HepG2 (cell line): Measurements from ENCODE around the gene MOCS1. TPM values are rescaled to one million over a fixed set of nuclear protein-coding genes. Genes with fewer than 3 reads are reported as not detected.

Source experiments
- ATAC-seq: fragments of 200-7000 bp; cut with Tn5 transposase; 3 replicates; pipeline ENCODE4 v1.9.1; 2020; ENCODE audit warnings: mild to moderate bottlenecking, moderate library complexity
- BruUV-seq: library from RNA; stranded (reverse); fragments of 400-500 nt; replicated peaks from 2 replicates; lab custom pipeline; 2021; lab: Mats Ljungman, UMichigan
- CTCF ChIA-PET: fragments of 300-600 bp; formaldehyde crosslinking; extraction: SDS; loops from one replicate; lab custom pipeline; 2021; ENCODE audit warnings: low total read pairs, inconsistent platforms, low intra/inter-chr PET ratio; lab: Yijun Ruan, JAX
- POLR2A ChIA-PET: fragments of 350-600 bp; sonication (Branson Sonifier 250); formaldehyde crosslinking; loops from one replicate; lab custom pipeline; 2020; ENCODE audit warnings: antibody characterized with exemption, inconsistent platforms; lab: Yijun Ruan, JAX
- DNase-seq: peaks from one replicate; pipeline ENCODE4 v3.0.0-alpha.2; 2015; ENCODE audit warnings: low spot score
- FAIRE-seq: peaks from 3 replicates; lab custom pipeline; 2011; peaks lifted over from hg19 to GRCh38; lab: Jason Lieb, UNC
- H2AFZ ChIP-seq: one replicate; pipeline ENCODE4 v1.6.1; 2011; ENCODE audit warnings: low read length, inconsistent platforms
- H3K27ac ChIP-seq: fragments of 300-600 bp; 3 replicates; pipeline ENCODE4 v1.8.0; 2011; ENCODE audit warnings: mixed run types, mild to moderate bottlenecking, mixed read lengths, low read length, inconsistent platforms; ENCODE audit not compliant: insufficient read depth; ENCODE audit errors: extremely low read length
- H3K27me3 ChIP-seq, 2 experiments: fragments of 200-600 bp in 1 of 2; 2 replicates in 1 of 2; 3 replicates in 1 of 2; pipeline versions ENCODE4 v1.6.0 to v1.8.0; 2011; ENCODE audit warnings: low read length in 2 of 2, mild to moderate bottlenecking in 2 of 2, moderate library complexity in 2 of 2, inconsistent platforms in 1 of 2; ENCODE audit not compliant: insufficient read depth in 2 of 2, control insufficient read depth in 1 of 2
- H3K36me3 ChIP-seq, 2 experiments: fragments of 200-600 bp in 1 of 2; replicated peaks in 1 of 2; 2 replicates in 1 of 2; 3 replicates in 1 of 2; pipeline versions ENCODE4 v1.5.1 to v1.8.0; 2011; ENCODE audit warnings: low read length in 2 of 2, inconsistent platforms in 1 of 2; ENCODE audit not compliant: insufficient read depth in 2 of 2, control insufficient read depth in 1 of 2
- H3K4me1 ChIP-seq: 2 replicates; pipeline ENCODE4 v1.5.1; 2012; ENCODE audit warnings: low read length, inconsistent platforms; ENCODE audit not compliant: insufficient read depth
- H3K4me2 ChIP-seq: 2 replicates; pipeline ENCODE4 v1.6.0; 2011; ENCODE audit warnings: low read depth, low read length, inconsistent platforms
- H3K4me3 ChIP-seq, 3 experiments: fragments of 200-600 bp in 1 of 3; sonication (generic), shearing (Covaris generic) in 1 of 3; replicated peaks in 1 of 3; 2 replicates each; pipeline ENCODE4 v1.5.1; 2011 to 2016; ENCODE audit warnings: low read length in 3 of 3, inconsistent platforms in 2 of 3, low read depth in 2 of 3, mild to moderate bottlenecking in 2 of 3, control low read depth in 1 of 3, mixed read lengths in 1 of 3; ENCODE audit not compliant: insufficient read depth in 1 of 3
- H3K79me2 ChIP-seq: one replicate; pipeline ENCODE4 v1.6.1; 2011; ENCODE audit warnings: low read length, inconsistent platforms; ENCODE audit not compliant: insufficient read depth
- H3K9ac ChIP-seq: 2 replicates; pipeline ENCODE4 v1.6.0; 2011; ENCODE audit warnings: mild to moderate bottlenecking, low read depth, low read length, inconsistent platforms; ENCODE audit not compliant: insufficient read depth
- H3K9me3 ChIP-seq: 2 replicates; pipeline ENCODE4 v1.5.1; 2012; ENCODE audit warnings: mild to moderate bottlenecking, low read length
- H4K20me1 ChIP-seq: 2 replicates; pipeline ENCODE4 v1.6.0; 2011; ENCODE audit warnings: inconsistent platforms, mild to moderate bottlenecking, low read length, moderate library complexity; ENCODE audit not compliant: insufficient read depth
- GLI4 ChIP-seq: sonication (generic); formaldehyde crosslinking; IDR thresholded peaks from 2 replicates; pipeline ENCODE4 v1.5.1; 2020; ENCODE audit warnings: missing genetic modification reagents, mild to moderate bottlenecking, moderate library complexity, borderline replicate concordance
- HMGA1 ChIP-seq: sonication (generic); formaldehyde crosslinking; conservative IDR thresholded peaks from 2 replicates; pipeline ENCODE4 v1.4.0; 2020; ENCODE audit warnings: missing genetic modification reagents
- PLRG1 ChIP-seq: fragments of 450-650 bp; conservative IDR thresholded peaks from 2 replicates; pipeline ENCODE4 v1.6.1; 2016
- SIX1 ChIP-seq: sonication (generic); formaldehyde crosslinking; IDR thresholded peaks from 2 replicates; pipeline ENCODE4 v1.4.0; 2020; ENCODE audit warnings: missing genetic modification reagents, borderline replicate concordance
- THYN1 ChIP-seq: sonication (generic); formaldehyde crosslinking; IDR thresholded peaks from 2 replicates; pipeline ENCODE4 v1.8.1; 2023; ENCODE audit warnings: low read depth, mild to moderate bottlenecking, moderate library complexity, missing genetic modification reagents, borderline replicate concordance
- ZNF326 ChIP-seq: sonication (generic); formaldehyde crosslinking; IDR thresholded peaks from 2 replicates; pipeline ENCODE4 v1.4.0; 2020; ENCODE audit warnings: missing genetic modification reagents, borderline replicate concordance
- WGBS: methylation state at CpG from one replicate; pipeline ENCODE4 v1.1.6; 2017; ENCODE audit warnings: low lambda C conversion rate; 5-methylcytosine and 5-hydroxymethylcytosine counted together
- in situ Hi-C: cut with HindIII; loops from 2 replicates; pipeline ENCODE4 v1.10.0; 2017; ENCODE audit warnings: low pct_unique_long_range_greater_than_20kb; ENCODE audit not compliant: extremely low pct_ligation_motif_present
- intact Hi-C: fragments of 100-400 bp; cut with micrococcal nuclease; formaldehyde crosslinking; loops from one replicate; pipeline ENCODE4 v1.10.0; 2022; ENCODE audit not compliant: unreplicated experiment
- polyA plus RNA-seq, 8 experiments: library from polyadenylated mRNA; depleted of rRNA in 3 of 8; stranded (reverse) in 7 of 8; unstranded in 1 of 8; fragments of >200 nt; fragmentation: Illumina TruSeq in 4 of 8; extraction: Trizol in 4 of 8; gene quantifications; 2 replicates each; pipeline versions ENCODE4 v1.2.1 to v1.2.3, GENCODE V29; 2011 to 2016; ENCODE audit warnings: low read depth in 4 of 8, missing spikeins in 1 of 8, mixed read lengths in 1 of 8; ENCODE audit not compliant: insufficient read depth in 1 of 8
- total RNA-seq, 5 experiments: library from RNA; depleted of rRNA; stranded (reverse); fragments of >200 nt; fragmentation: Illumina TruSeq; extraction: Trizol; gene quantifications; 2 replicates each; pipeline ENCODE4 v1.2.3, GENCODE V29; 2016; ENCODE audit warnings: low read depth in 1 of 5
- TF ChIP-seq, protein P1 (sequence below): sonication (generic); formaldehyde crosslinking; IDR thresholded peaks from 2 replicates; pipeline ENCODE4 v1.4.0; 2020; ENCODE audit warnings: mild to moderate bottlenecking, missing genetic modification reagents
- TF ChIP-seq, protein P2 (sequence below), 2 experiments: sonication (generic) in 1 of 2; formaldehyde crosslinking in 1 of 2; IDR thresholded peaks; 2 replicates each; pipeline versions ENCODE4 v1.4.0 to v1.6.1; 2018 to 2020; ENCODE audit warnings: missing genetic modification reagents in 2 of 2, borderline replicate concordance in 1 of 2, low read depth in 1 of 2, mild to moderate bottlenecking in 1 of 2, missing biosample characterization in 1 of 2
- TF ChIP-seq, protein P3 (sequence below): sonication (generic); formaldehyde crosslinking; IDR thresholded peaks from 2 replicates; pipeline ENCODE4 v1.8.0; 2022; ENCODE audit warnings: low read depth, missing genetic modification reagents
- TF ChIP-seq, protein P4 (sequence below): sonication (generic); formaldehyde crosslinking; IDR thresholded peaks from 2 replicates; pipeline ENCODE4 v1.5.1; 2020; ENCODE audit warnings: mild to moderate bottlenecking, missing genetic modification reagents

The MOCS1 gene
- total and polyA plus RNA-seq, 2 of the 13 experiments (the other 11 are each of a cell fraction or from before 2014, with no cell fraction given), result 5.3 to 11.7 TPM

DNA sequence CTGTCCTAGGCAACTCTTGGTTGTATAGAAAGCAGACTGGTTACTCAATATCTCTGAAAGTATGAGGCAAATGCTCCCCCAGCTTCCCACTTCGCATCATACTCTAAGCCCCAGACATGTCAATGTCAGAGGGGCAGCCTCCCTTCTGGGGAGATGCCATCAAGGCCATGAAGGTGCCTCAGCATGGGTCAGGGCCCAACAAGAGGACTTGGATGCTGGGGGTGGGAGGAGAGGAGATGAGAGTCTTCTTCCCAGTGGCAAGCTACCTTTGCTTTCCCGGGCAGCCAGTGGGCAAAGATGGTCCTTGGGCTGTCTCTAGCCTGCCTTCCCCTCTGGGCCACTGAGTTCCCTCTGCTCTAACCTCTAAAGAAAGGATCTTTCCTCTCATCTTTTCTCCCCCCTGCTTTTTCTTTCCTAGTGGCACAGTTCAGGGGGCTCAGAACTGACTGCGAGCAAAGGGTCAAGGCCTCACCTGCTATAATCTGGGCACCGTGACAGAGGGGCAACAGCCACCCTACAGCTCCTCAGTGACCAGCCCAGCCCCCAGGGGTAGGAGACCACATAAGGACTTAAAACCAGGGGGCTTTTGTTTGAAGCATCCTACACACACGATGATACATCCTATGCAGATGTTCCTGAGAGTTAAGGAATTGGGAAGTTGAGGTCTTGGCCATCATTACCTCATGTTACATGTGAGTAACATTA lies 26.2 kb downstream of the MOCS1 start:
- Histone ChIP-seq H3K79me2 (no peaks in the 10 kb centered on the region), H3K27me3 (no peaks in the 10 kb centered on the region), H3K9ac (no peak overlapping the region), H3K9me3 (no peaks in the 10 kb centered on the region), H3K4me2 (no peak overlapping the region), H3K36me3 (peaks cover 4 to 7% of the 10 kb centered on the region in 2 experiments; a peak in 3 of 5 replicates), H3K4me1 (no peaks in the 10 kb centered on the region), H4K20me1 (no peaks in the 10 kb centered on the region), H3K4me3 (no peak overlapping the region), H2AFZ (no peak overlapping the region), H3K27ac (no peak overlapping the region)
- CTCF ChIA-PET, result no interaction called here
- POLR2A ChIA-PET, result no interaction called here
- ATAC-seq (no peak), DNase-seq (no peak), FAIRE-seq (no peak)
- 89% methylated on average over 5 of the region's 5 CpGs for WGBS
- in situ Hi-C loops, result no loop called here
- intact Hi-C loops, result no loop called here
- no TSS peak for BruUV-seq
- TF ChIP-seq, protein P1, sequence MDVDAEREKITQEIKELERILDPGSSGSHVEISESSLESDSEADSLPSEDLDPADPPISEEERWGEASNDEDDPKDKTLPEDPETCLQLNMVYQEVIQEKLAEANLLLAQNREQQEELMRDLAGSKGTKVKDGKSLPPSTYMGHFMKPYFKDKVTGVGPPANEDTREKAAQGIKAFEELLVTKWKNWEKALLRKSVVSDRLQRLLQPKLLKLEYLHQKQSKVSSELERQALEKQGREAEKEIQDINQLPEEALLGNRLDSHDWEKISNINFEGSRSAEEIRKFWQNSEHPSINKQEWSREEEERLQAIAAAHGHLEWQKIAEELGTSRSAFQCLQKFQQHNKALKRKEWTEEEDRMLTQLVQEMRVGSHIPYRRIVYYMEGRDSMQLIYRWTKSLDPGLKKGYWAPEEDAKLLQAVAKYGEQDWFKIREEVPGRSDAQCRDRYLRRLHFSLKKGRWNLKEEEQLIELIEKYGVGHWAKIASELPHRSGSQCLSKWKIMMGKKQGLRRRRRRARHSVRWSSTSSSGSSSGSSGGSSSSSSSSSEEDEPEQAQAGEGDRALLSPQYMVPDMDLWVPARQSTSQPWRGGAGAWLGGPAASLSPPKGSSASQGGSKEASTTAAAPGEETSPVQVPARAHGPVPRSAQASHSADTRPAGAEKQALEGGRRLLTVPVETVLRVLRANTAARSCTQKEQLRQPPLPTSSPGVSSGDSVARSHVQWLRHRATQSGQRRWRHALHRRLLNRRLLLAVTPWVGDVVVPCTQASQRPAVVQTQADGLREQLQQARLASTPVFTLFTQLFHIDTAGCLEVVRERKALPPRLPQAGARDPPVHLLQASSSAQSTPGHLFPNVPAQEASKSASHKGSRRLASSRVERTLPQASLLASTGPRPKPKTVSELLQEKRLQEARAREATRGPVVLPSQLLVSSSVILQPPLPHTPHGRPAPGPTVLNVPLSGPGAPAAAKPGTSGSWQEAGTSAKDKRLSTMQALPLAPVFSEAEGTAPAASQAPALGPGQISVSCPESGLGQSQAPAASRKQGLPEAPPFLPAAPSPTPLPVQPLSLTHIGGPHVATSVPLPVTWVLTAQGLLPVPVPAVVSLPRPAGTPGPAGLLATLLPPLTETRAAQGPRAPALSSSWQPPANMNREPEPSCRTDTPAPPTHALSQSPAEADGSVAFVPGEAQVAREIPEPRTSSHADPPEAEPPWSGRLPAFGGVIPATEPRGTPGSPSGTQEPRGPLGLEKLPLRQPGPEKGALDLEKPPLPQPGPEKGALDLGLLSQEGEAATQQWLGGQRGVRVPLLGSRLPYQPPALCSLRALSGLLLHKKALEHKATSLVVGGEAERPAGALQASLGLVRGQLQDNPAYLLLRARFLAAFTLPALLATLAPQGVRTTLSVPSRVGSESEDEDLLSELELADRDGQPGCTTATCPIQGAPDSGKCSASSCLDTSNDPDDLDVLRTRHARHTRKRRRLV, result no peak
- no peak for TF ChIP-seq PLRG1
- no peak for TF ChIP-seq SIX1 (CRISPR knock-in tag)
- TF ChIP-seq, protein P2, sequence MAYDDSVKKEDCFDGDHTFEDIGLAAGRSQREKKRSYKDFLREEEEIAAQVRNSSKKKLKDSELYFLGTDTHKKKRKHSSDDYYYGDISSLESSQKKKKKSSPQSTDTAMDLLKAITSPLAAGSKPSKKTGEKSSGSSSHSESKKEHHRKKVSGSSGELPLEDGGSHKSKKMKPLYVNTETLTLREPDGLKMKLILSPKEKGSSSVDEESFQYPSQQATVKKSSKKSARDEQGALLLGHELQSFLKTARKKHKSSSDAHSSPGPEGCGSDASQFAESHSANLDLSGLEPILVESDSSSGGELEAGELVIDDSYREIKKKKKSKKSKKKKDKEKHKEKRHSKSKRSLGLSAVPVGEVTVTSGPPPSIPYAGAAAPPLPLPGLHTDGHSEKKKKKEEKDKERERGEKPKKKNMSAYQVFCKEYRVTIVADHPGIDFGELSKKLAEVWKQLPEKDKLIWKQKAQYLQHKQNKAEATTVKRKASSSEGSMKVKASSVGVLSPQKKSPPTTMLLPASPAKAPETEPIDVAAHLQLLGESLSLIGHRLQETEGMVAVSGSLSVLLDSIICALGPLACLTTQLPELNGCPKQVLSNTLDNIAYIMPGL (CRISPR knock-in tag; IDR thresholded peaks at IDR 0.05; ENCODE audit: borderline replicate concordance in 1 of 2, low read depth in 1 of 2), result no peak
- TF ChIP-seq, protein P3, sequence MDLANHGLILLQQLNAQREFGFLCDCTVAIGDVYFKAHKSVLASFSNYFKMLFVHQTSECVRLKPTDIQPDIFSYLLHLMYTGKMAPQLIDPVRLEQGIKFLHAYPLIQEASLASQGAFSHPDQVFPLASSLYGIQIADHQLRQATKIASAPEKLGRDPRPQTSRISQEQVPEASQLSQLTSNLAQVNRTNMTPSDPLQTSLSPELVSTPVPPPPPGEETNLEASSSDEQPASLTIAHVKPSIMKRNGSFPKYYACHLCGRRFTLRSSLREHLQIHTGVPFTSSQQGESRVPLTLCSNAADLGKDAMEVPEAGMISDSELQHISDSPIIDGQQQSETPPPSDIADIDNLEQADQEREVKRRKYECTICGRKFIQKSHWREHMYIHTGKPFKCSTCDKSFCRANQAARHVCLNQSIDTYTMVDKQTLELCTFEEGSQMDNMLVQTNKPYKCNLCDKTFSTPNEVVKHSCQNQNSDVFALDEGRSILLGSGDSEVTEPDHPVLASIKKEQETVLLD (CRISPR knock-in tag), result no peak
- TF ChIP-seq ZNF326, result no peak
- TF ChIP-seq, protein P4, sequence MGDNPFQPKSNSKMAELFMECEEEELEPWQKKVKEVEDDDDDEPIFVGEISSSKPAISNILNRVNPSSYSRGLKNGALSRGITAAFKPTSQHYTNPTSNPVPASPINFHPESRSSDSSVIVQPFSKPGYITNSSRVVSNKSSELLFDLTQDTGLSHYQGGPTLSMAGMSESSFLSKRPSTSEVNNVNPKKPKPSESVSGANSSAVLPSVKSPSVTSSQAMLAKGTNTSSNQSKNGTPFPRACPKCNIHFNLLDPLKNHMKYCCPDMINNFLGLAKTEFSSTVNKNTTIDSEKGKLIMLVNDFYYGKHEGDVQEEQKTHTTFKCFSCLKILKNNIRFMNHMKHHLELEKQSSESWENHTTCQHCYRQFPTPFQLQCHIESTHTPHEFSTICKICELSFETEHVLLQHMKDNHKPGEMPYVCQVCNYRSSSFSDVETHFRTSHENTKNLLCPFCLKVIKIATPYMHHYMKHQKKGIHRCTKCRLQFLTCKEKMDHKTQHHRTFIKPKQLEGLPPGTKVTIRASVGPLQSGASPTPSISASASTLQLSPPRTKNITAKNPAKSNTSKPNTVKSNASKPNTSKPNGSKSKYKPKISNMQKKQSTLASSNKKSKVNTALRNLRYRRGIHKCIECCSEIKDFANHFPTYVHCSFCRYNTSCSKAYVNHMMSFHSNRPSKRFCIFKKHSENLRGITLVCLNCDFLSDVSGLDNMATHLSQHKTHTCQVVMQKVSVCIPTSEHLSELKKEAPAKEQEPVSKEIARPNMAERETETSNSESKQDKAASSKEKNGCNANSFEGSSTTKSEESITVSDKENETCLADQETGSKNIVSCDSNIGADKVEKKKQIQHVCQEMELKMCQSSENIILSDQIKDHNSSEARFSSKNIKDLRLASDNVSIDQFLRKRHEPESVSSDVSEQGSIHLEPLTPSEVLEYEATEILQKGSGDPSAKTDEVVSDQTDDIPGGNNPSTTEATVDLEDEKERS (CRISPR knock-in tag), result no peak
- no peak for TF ChIP-seq THYN1 (CRISPR knock-in tag)
- TF ChIP-seq GLI4 (CRISPR knock-in tag), result no peak
- no peak for TF ChIP-seq HMGA1 (CRISPR knock-in tag)
